Measurements from ENCODE around the gene PPARA.
"Not testable (repeated sequence)": the region's sequence is repeated elsewhere in the genome, so short reads cannot be mapped to it uniquely, and the experiment has no call there.

The PPARA gene

GRCh38 chr22:46262449-46263215 is 112.3 kb downstream of the PPARA start:
- no peak overlapping the region for H3K4me3 ChIP-seq (replicated peaks; ENCODE audit: insufficient read depth, low read length)
- DNase-seq (ENCODE audit: low read depth in 1 of 2, low spot score in 1 of 2): no peak

GRCh38 chr22:46263216-46263590 is 112.9 kb downstream of the PPARA start, which contains the start of gene PKDREJ:
PKDREJ (minus strand) TSS chr22:46263343; CDS start chr22:46263322, 21 bp downstream.
- TF ChIP-seq, protein P1, sequence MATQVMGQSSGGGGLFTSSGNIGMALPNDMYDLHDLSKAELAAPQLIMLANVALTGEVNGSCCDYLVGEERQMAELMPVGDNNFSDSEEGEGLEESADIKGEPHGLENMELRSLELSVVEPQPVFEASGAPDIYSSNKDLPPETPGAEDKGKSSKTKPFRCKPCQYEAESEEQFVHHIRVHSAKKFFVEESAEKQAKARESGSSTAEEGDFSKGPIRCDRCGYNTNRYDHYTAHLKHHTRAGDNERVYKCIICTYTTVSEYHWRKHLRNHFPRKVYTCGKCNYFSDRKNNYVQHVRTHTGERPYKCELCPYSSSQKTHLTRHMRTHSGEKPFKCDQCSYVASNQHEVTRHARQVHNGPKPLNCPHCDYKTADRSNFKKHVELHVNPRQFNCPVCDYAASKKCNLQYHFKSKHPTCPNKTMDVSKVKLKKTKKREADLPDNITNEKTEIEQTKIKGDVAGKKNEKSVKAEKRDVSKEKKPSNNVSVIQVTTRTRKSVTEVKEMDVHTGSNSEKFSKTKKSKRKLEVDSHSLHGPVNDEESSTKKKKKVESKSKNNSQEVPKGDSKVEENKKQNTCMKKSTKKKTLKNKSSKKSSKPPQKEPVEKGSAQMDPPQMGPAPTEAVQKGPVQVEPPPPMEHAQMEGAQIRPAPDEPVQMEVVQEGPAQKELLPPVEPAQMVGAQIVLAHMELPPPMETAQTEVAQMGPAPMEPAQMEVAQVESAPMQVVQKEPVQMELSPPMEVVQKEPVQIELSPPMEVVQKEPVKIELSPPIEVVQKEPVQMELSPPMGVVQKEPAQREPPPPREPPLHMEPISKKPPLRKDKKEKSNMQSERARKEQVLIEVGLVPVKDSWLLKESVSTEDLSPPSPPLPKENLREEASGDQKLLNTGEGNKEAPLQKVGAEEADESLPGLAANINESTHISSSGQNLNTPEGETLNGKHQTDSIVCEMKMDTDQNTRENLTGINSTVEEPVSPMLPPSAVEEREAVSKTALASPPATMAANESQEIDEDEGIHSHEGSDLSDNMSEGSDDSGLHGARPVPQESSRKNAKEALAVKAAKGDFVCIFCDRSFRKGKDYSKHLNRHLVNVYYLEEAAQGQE (IDR thresholded peaks at IDR 0.05; ENCODE audit: insufficient replicate concordance, low read depth): no peak
- no peaks in the 10 kb centered on the region for H3K27me3 ChIP-seq (ENCODE audit: insufficient read depth, poor library complexity, severe bottlenecking)
- no peak for DNase-seq (ENCODE audit: low read depth in 1 of 2, low spot score in 1 of 2)
- H3K27ac ChIP-seq (replicated peaks): no peak within 1 kb of the TSS
- H3K4me3 ChIP-seq (replicated peaks; ENCODE audit: insufficient read depth, low read length): no peak within 1 kb of the TSS

More at GRCh38 chr22:46262449-46263215, 112.3 kb downstream of the PPARA start:
- TF ChIP-seq POLR2AphosphoS5 (IDR thresholded peaks at IDR 0.05; ENCODE audit: low read depth): no peak
- TF ChIP-seq GABPA (IDR thresholded peaks at IDR 0.05; ENCODE audit: low read depth): no peak
- TF ChIP-seq SPI1 (IDR thresholded peaks at IDR 0.05; ENCODE audit: borderline replicate concordance, low read depth): no peak
- TF ChIP-seq, protein P1 (IDR thresholded peaks at IDR 0.05; ENCODE audit: insufficient replicate concordance, low read depth): no peak
- TF ChIP-seq, protein P2, sequence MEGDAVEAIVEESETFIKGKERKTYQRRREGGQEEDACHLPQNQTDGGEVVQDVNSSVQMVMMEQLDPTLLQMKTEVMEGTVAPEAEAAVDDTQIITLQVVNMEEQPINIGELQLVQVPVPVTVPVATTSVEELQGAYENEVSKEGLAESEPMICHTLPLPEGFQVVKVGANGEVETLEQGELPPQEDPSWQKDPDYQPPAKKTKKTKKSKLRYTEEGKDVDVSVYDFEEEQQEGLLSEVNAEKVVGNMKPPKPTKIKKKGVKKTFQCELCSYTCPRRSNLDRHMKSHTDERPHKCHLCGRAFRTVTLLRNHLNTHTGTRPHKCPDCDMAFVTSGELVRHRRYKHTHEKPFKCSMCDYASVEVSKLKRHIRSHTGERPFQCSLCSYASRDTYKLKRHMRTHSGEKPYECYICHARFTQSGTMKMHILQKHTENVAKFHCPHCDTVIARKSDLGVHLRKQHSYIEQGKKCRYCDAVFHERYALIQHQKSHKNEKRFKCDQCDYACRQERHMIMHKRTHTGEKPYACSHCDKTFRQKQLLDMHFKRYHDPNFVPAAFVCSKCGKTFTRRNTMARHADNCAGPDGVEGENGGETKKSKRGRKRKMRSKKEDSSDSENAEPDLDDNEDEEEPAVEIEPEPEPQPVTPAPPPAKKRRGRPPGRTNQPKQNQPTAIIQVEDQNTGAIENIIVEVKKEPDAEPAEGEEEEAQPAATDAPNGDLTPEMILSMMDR (IDR thresholded peaks at IDR 0.05; ENCODE audit: insufficient read depth, low read length): no peak
- H3K27me3 ChIP-seq (ENCODE audit: insufficient read depth, poor library complexity, severe bottlenecking): no peaks in the 10 kb centered on the region
- H3K27ac ChIP-seq (replicated peaks): no peak overlapping the region

DNA sequence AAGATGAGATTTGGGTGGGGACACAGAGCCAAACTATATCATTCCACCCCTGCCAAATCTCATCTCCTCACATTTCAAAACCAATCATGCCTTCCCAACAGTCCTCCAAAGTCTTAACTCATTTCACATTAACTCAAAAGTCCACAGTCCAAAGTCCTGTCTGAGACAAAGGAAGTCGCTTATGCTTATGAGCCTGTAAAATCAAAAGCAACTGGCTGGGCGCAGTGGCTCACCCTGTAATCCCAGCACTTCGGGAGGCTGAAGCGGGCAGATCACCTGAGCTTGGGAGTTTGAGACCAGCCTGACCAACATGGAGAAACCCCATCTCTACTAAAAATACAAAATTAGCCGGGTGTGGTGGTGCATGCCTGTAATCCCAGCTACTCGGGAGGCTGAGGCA is 114.2 kb downstream of the PPARA start:
- H3K27me3 ChIP-seq (ENCODE audit: insufficient read depth, poor library complexity, severe bottlenecking); H3K27ac ChIP-seq (replicated peaks); H3K4me3 ChIP-seq (replicated peaks; ENCODE audit: insufficient read depth, low read length); DNase-seq (ENCODE audit: low read depth in 1 of 2, low spot score in 1 of 2): not testable (repeated sequence)

GRCh38 chr22:46265627-46266026 is 115.3 kb downstream of the PPARA start:
- not testable (repeated sequence) for H3K27me3 ChIP-seq (ENCODE audit: insufficient read depth, poor library complexity, severe bottlenecking); DNase-seq (ENCODE audit: low read depth in 1 of 2, low spot score in 1 of 2); H3K4me3 ChIP-seq (replicated peaks; ENCODE audit: insufficient read depth, low read length); H3K27ac ChIP-seq (replicated peaks)

DNA sequence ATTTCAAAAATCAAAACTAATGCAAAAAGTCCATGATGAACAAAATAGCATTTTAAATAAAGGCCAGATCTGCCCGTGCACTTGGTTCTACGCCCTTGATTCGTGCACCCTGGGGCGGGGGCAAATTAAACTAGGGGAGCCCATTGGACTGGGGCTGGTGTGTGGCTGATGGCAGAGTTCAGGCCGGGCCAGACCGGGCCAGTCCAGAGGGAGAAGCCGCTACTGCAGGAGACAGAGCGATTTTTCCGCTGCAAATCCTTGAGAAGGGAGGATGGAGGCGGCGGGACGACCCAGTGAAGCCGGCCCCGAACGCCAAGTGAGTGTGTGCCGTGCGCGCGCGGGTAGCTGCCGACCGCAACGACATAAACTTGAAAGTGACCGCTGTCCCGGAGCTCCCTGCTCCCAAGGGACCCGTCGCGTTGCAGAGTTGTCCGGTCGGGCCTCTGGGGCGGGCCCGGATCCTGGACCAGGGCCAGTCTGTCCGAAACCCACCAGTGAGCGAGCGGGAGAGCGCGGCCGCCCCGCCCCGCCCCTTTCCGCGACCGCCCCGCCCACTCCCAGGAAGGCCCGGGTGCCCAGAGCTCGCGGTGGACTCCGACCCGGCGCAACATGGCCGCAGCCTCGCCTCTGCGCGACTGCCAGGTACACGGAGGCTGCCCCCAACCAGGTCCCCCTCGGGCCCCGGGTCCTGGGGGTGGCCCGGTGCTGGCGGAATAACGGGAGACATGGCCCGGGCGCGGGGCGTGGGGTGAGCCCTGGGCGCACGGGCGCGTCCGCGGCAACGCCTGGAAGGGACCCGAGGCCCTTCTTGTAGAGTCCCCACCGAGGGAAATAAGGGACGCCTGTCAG is 117.3 kb downstream of the PPARA start, which contains the start of gene TTC38:
Gene TTC38, plus strand, starts transcription at position 578 of the 849 bp plus-strand sequence. Its CDS starts 32 bp downstream, at position 610.
- peak; percentile 43 to 80 for DNase-seq (ENCODE audit: low read depth in 1 of 2, low spot score in 1 of 2)
- peak within 1 kb of the TSS; percentile 77 for H3K4me3 ChIP-seq (replicated peaks; ENCODE audit: insufficient read depth, low read length)
- TF ChIP-seq GABPA (IDR thresholded peaks at IDR 0.05; ENCODE audit: low read depth) (no peak), POLR2AphosphoS5 (IDR thresholded peaks at IDR 0.05; ENCODE audit: low read depth) (no peak), SPI1 (IDR thresholded peaks at IDR 0.05; ENCODE audit: borderline replicate concordance, low read depth) (no peak)
- TF ChIP-seq, protein P1 (IDR thresholded peaks at IDR 0.05; ENCODE audit: insufficient replicate concordance, low read depth): no peak
- TF ChIP-seq, protein P2 (IDR thresholded peaks at IDR 0.05; ENCODE audit: insufficient read depth, low read length): no peak
- no peaks in the 10 kb centered on the region for H3K27me3 ChIP-seq (ENCODE audit: insufficient read depth, poor library complexity, severe bottlenecking)
- H3K27ac ChIP-seq (replicated peaks): no peak within 1 kb of the TSS; the same call in 1 of the 2 replicates
